GM23338 (cell line): Measurements from ENCODE around the gene USP49. TPM values are rescaled to one million over a fixed set of nuclear protein-coding genes. Genes with fewer than 3 reads are reported as not detected.

Experiments
- ATAC-seq: fragments of 200-7000 bp; cut with Tn5 transposase; 3 replicates; pipeline ENCODE4 v1.9.1; 2020
- DNase-seq: peaks from one replicate; pipeline ENCODE4 v3.0.0-alpha.2; 2015; ENCODE audit warnings: low spot score
- H2AFZ ChIP-seq: fragments of 200-600 bp; sonication (generic); 2 replicates; pipeline ENCODE4 v1.8.0; 2016; ENCODE audit warnings: antibody characterized with exemption, mild to moderate bottlenecking, moderate library complexity
- H3F3A ChIP-seq: fragments of 200-600 bp; sonication (generic); replicated peaks from 2 replicates; pipeline ENCODE4 v1.8.0; 2017; ENCODE audit warnings: antibody characterized with exemption, mixed run types, low read depth
- H3K27ac ChIP-seq: fragments of 200-600 bp; sonication (generic); 2 replicates; pipeline ENCODE4 v1.6.1; 2016; ENCODE audit warnings: low read depth
- H3K27me3 ChIP-seq: fragments of 200-600 bp; sonication (generic); 2 replicates; pipeline ENCODE4 v1.8.0; 2016; ENCODE audit warnings: mild to moderate bottlenecking, mixed run types, moderate library complexity; ENCODE audit not compliant: insufficient read depth
- H3K36me3 ChIP-seq: fragments of 200-600 bp; sonication (generic); 2 replicates; pipeline ENCODE4 v1.8.0; 2016; ENCODE audit warnings: mild to moderate bottlenecking; ENCODE audit not compliant: insufficient read depth
- H3K4me1 ChIP-seq: fragments of 200-600 bp; sonication (generic); 2 replicates; pipeline ENCODE4 v1.8.0; 2016; ENCODE audit warnings: mild to moderate bottlenecking, moderate library complexity; ENCODE audit not compliant: insufficient read depth
- H3K4me2 ChIP-seq: fragments of 200-600 bp; sonication (generic); 2 replicates; pipeline ENCODE4 v1.7.1; 2017; ENCODE audit warnings: mixed run types
- H3K4me3 ChIP-seq: fragments of 200-600 bp; sonication (generic); 2 replicates; pipeline ENCODE4 v1.6.1; 2016; ENCODE audit warnings: mixed run types
- H3K79me2 ChIP-seq: fragments of 200-600 bp; sonication (generic); replicated peaks from 2 replicates; pipeline ENCODE4 v1.8.0; 2017; ENCODE audit warnings: mild to moderate bottlenecking; ENCODE audit not compliant: insufficient read depth
- H3K9me2 ChIP-seq: fragments of 200-600 bp; sonication (generic); 2 replicates; pipeline ENCODE4 v1.8.0; 2017; ENCODE audit not compliant: insufficient read depth
- H4K20me1 ChIP-seq: fragments of 200-600 bp; sonication (generic); replicated peaks from 2 replicates; pipeline ENCODE4 v1.8.0; 2017; ENCODE audit warnings: mild to moderate bottlenecking; ENCODE audit not compliant: insufficient read depth
- H3K27ac Mint-ChIP-seq: 2 replicates; pipeline ENCODE4 v1.8.0; 2020; ENCODE audit warnings: inconsistent platforms, mild to moderate bottlenecking, moderate library complexity, mixed read lengths
- H3K27me3 Mint-ChIP-seq: 3 replicates; pipeline ENCODE4 v1.8.0; 2022; ENCODE audit warnings: low read depth, mild to moderate bottlenecking, moderate library complexity, mixed read lengths, inconsistent platforms; ENCODE audit not compliant: insufficient read depth, poor library complexity
- H3K36me3 Mint-ChIP-seq: 3 replicates; pipeline ENCODE4 v1.8.0; 2021; ENCODE audit warnings: low read depth, mild to moderate bottlenecking, inconsistent platforms, moderate library complexity, mixed read lengths
- H3K4me1 Mint-ChIP-seq: 3 replicates; pipeline ENCODE4 v1.8.0; 2020; ENCODE audit warnings: mild to moderate bottlenecking, inconsistent platforms, mixed read lengths
- H3K4me3 Mint-ChIP-seq: 3 replicates; pipeline ENCODE4 v1.8.0; 2021; ENCODE audit warnings: moderate library complexity, mild to moderate bottlenecking, inconsistent platforms, mixed read lengths
- H3K9me3 Mint-ChIP-seq: 3 replicates; pipeline ENCODE4 v1.8.0; 2020; ENCODE audit warnings: moderate library complexity, mild to moderate bottlenecking, inconsistent platforms, mixed read lengths
- CTCF ChIP-seq, 2 experiments: fragments of 200-600 bp in 1 of 2; sonication (generic) in 1 of 2; conservative IDR thresholded peaks; 2 replicates each; pipeline versions ENCODE4 v1.5.1 to v1.6.1; 2016 to 2017; ENCODE audit warnings: antibody characterized with exemption in 2 of 2, low read depth in 2 of 2, mild to moderate bottlenecking in 2 of 2, moderate library complexity in 1 of 2
- EZH2 ChIP-seq: fragments of 200-600 bp; sonication (generic); IDR thresholded peaks from one replicate; pipeline ENCODE4 v1.8.0; 2017; ENCODE audit warnings: antibody characterized with exemption, mild to moderate bottlenecking, low read depth; ENCODE audit not compliant: unreplicated experiment
- EZH2phosphoT487 ChIP-seq: fragments of 200-600 bp; sonication (generic); IDR thresholded peaks from one replicate; pipeline ENCODE4 v1.8.1; 2018; ENCODE audit warnings: antibody characterized with exemption; ENCODE audit not compliant: unreplicated experiment
- JUNB ChIP-seq: IDR thresholded peaks from one replicate; pipeline ENCODE4 v1.6.1; 2016; ENCODE audit warnings: antibody characterized with exemption; ENCODE audit not compliant: unreplicated experiment
- POLR2AphosphoS5 ChIP-seq: IDR thresholded peaks from 2 replicates; pipeline ENCODE4 v1.6.1; 2016; ENCODE audit warnings: antibody characterized with exemption, low read depth
- REST ChIP-seq: IDR thresholded peaks from one replicate; pipeline ENCODE4 v1.6.1; 2018; ENCODE audit warnings: antibody characterized with exemption; ENCODE audit not compliant: unreplicated experiment
- STAT1 ChIP-seq: IDR thresholded peaks from one replicate; pipeline ENCODE4 v1.6.1; 2016; ENCODE audit warnings: antibody characterized with exemption; ENCODE audit not compliant: unreplicated experiment
- ZNF114 ChIP-seq: fragments of 250-450 bp; sonication (Bioruptor Pico); IDR thresholded peaks from 2 replicates; pipeline ENCODE4 v1.5.0; 2020; ENCODE audit warnings: mild to moderate bottlenecking, moderate library complexity
- ZNF331 ChIP-seq: fragments of 250-450 bp; sonication (Bioruptor Pico); IDR thresholded peaks from 2 replicates; pipeline ENCODE4 v1.5.0; 2020; ENCODE audit warnings: low read depth, mild to moderate bottlenecking, moderate library complexity
- polyA plus RNA-seq: library from polyadenylated mRNA; unstranded; fragments of >200 nt; fragmentation: Nextera tagmentation; extraction: Ambion mirVana; gene quantifications from 2 replicates; pipeline ENCODE4 v1.2.1, GENCODE V29; 2016
- total RNA-seq: library from RNA; depleted of rRNA; stranded (reverse); fragments of >200 nt; shearing (Covaris generic); gene quantifications from 2 replicates; pipeline ENCODE4 v1.2.3, GENCODE V29; 2014
- TF ChIP-seq, protein P1 (sequence below): fragments of 250-450 bp; sonication (Bioruptor Pico); IDR thresholded peaks from 2 replicates; pipeline ENCODE4 v1.5.0; 2020; ENCODE audit warnings: mild to moderate bottlenecking, moderate library complexity

The USP49 gene
- total and polyA plus RNA-seq, 2 experiments from 2014 or later = 5.9 to 21.5 TPM

GRCh38 chr6:41746107-41746506, 149.1 kb downstream of the USP49 start:
- no peak overlapping the region for H3K27ac Mint-ChIP-seq
- no peak overlapping the region; the same call in 1 of the 2 replicates for H2AFZ ChIP-seq
- H3K36me3 Mint-ChIP-seq = no peaks in the 10 kb centered on the region
- TF ChIP-seq ZNF331 (CRISPR knock-in tag) (no peak), POLR2AphosphoS5 (no peak), STAT1 (no peak), REST (no peak), CTCF (conservative IDR thresholded peaks at IDR 0.05; ENCODE audit: low read depth in 2 of 2) (no peak), EZH2 (no peak)
- peaks cover 3% of the 10 kb centered on the region for H3K27me3 Mint-ChIP-seq
- H3K4me1 Mint-ChIP-seq = peaks cover 4% of the 10 kb centered on the region; the same call in 2 of the 3 replicates
- no peaks in the 10 kb centered on the region for H3K27me3 ChIP-seq
- ATAC-seq = no peak
- H3K36me3 ChIP-seq = no peaks in the 10 kb centered on the region
- H3K4me1 ChIP-seq = no peaks in the 10 kb centered on the region; the same call in 1 of the 2 replicates
- H3K4me2 ChIP-seq = no peak overlapping the region
- H3K4me3 Mint-ChIP-seq = no peak overlapping the region
- no peaks in the 10 kb centered on the region for H3K79me2 ChIP-seq
- no peaks in the 10 kb centered on the region for H4K20me1 ChIP-seq
- no peaks in the 10 kb centered on the region for H3F3A ChIP-seq
- no peak overlapping the region for H3K27ac ChIP-seq
- no peak overlapping the region for H3K4me3 ChIP-seq
- no peaks in the 10 kb centered on the region for H3K9me3 Mint-ChIP-seq
- no peaks in the 10 kb centered on the region for H3K9me2 ChIP-seq
- no peak for DNase-seq

DNA sequence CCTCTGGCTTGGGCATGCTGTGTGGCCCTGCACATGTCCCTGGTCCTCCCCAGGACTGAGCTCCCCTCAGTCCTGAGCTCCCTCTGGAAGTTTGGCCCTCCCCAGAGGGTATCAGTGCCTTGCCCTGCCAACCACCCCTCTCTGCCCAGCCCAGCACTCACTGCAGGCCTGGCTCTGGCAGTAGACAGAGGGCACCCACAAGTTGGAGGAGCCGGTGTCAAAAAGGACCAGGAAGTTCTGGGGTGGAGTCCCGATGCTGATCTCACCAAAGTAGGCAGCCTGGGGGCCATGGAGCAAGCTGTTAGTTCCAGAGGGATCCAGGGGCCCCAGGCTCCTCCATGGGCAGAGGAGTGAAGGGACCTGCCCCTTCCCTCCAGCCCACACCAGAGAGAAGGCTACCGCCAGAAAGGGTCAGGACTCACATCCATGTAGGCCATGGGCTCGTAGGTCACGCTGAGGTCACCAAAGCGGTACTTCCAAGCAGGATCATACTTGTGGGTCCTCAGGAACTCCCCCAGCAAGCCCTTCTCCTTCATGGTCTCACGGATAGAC, 150.9 kb downstream of the USP49 start:
- DNase-seq = no peak
- Histone ChIP-seq H3K4me1 (no peaks in the 10 kb centered on the region; the same call in 1 of the 2 replicates), H4K20me1 (no peaks in the 10 kb centered on the region), H3K79me2 (no peaks in the 10 kb centered on the region), H3K9me2 (no peaks in the 10 kb centered on the region), H3K27me3 (no peaks in the 10 kb centered on the region), H2AFZ (no peak overlapping the region), H3K27ac (no peak overlapping the region), H3K4me2 (no peak overlapping the region), H3F3A (no peaks in the 10 kb centered on the region), H3K36me3 (no peaks in the 10 kb centered on the region), H3K4me3 (no peak overlapping the region)
- no peak for ATAC-seq
- Mint-ChIP-seq H3K4me3 (no peak overlapping the region), H3K9me3 (no peaks in the 10 kb centered on the region), H3K4me1 (peaks cover 4% of the 10 kb centered on the region; the same call in 2 of the 3 replicates), H3K27me3 (peaks cover 2% of the 10 kb centered on the region), H3K27ac (no peak overlapping the region), H3K36me3 (no peaks in the 10 kb centered on the region)
- TF ChIP-seq ZNF114 (CRISPR knock-in tag) = no peak
- TF ChIP-seq, protein P1, sequence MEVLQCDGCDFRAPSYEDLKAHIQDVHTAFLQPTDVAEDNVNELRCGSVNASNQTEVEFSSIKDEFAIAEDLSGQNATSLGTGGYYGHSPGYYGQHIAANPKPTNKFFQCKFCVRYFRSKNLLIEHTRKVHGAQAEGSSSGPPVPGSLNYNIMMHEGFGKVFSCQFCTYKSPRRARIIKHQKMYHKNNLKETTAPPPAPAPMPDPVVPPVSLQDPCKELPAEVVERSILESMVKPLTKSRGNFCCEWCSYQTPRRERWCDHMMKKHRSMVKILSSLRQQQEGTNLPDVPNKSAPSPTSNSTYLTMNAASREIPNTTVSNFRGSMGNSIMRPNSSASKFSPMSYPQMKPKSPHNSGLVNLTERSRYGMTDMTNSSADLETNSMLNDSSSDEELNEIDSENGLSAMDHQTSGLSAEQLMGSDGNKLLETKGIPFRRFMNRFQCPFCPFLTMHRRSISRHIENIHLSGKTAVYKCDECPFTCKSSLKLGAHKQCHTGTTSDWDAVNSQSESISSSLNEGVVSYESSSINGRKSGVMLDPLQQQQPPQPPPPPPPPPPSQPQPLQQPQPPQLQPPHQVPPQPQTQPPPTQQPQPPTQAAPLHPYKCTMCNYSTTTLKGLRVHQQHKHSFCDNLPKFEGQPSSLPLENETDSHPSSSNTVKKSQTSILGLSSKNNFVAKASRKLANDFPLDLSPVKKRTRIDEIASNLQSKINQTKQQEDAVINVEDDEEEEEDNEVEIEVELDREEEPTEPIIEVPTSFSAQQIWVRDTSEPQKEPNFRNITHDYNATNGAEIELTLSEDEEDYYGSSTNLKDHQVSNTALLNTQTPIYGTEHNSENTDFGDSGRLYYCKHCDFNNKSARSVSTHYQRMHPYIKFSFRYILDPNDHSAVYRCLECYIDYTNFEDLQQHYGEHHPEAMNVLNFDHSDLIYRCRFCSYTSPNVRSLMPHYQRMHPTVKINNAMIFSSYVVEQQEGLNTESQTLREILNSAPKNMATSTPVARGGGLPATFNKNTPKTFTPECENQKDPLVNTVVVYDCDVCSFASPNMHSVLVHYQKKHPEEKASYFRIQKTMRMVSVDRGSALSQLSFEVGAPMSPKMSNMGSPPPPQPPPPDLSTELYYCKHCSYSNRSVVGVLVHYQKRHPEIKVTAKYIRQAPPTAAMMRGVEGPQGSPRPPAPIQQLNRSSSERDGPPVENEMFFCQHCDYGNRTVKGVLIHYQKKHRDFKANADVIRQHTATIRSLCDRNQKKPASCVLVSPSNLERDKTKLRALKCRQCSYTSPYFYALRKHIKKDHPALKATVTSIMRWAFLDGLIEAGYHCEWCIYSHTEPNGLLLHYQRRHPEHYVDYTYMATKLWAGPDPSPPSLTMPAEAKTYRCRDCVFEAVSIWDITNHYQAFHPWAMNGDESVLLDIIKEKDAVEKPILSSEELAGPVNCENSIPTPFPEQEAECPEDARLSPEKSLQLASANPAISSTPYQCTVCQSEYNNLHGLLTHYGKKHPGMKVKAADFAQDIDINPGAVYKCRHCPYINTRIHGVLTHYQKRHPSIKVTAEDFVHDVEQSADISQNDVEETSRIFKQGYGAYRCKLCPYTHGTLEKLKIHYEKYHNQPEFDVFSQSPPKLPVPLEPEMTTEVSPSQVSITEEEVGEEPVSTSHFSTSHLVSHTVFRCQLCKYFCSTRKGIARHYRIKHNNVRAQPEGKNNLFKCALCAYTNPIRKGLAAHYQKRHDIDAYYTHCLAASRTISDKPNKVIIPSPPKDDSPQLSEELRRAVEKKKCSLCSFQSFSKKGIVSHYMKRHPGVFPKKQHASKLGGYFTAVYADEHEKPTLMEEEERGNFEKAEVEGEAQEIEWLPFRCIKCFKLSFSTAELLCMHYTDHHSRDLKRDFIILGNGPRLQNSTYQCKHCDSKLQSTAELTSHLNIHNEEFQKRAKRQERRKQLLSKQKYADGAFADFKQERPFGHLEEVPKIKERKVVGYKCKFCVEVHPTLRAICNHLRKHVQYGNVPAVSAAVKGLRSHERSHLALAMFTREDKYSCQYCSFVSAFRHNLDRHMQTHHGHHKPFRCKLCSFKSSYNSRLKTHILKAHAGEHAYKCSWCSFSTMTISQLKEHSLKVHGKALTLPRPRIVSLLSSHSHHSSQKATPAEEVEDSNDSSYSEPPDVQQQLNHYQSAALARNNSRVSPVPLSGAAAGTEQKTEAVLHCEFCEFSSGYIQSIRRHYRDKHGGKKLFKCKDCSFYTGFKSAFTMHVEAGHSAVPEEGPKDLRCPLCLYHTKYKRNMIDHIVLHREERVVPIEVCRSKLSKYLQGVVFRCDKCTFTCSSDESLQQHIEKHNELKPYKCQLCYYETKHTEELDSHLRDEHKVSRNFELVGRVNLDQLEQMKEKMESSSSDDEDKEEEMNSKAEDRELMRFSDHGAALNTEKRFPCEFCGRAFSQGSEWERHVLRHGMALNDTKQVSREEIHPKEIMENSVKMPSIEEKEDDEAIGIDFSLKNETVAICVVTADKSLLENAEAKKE (CRISPR knock-in tag) = no peak
- no peak for TF ChIP-seq JUNB
- no peak for TF ChIP-seq STAT1
- no peak for TF ChIP-seq ZNF331 (CRISPR knock-in tag)
- no peak for TF ChIP-seq EZH2phosphoT487
